Neural cell (in vitro differentiated cells): Measurements from ENCODE around the gene IL31RA. TPM values are rescaled to one million over a fixed set of nuclear protein-coding genes. Genes with fewer than 3 reads are reported as not detected.
A peak's percentile ranks its signal among the peaks of the same experiment; 100 is the strongest.

Source experiments
- H2AFZ ChIP-seq: fragments of 200-600, 300-800 bp; sonication (generic), shearing (Covaris generic); 2 replicates; pipeline ENCODE4 v1.6.0; 2014; ENCODE audit warnings: low read depth, mild to moderate bottlenecking, antibody characterized with exemption, low read length, moderate library complexity
- H3F3A ChIP-seq: fragments of 200-600 bp; shearing (Covaris generic); 2 replicates; pipeline ENCODE4 v1.6.1; 2016; ENCODE audit warnings: mild to moderate bottlenecking, moderate library complexity, mixed read lengths, antibody characterized with exemption, low read length; ENCODE audit not compliant: insufficient read depth, poor library complexity, severe bottlenecking
- H3K27ac ChIP-seq: fragments of 200-600, 300-800 bp; sonication (generic), shearing (Covaris generic); 2 replicates; pipeline ENCODE4 v1.5.1; 2014; ENCODE audit warnings: mild to moderate bottlenecking, low read length, moderate library complexity
- H3K27me3 ChIP-seq: fragments of 300-800, 200-600 bp; sonication (generic), shearing (Covaris generic); 2 replicates; pipeline ENCODE4 v1.6.0; 2014; ENCODE audit warnings: mild to moderate bottlenecking, low read depth, low read length, moderate library complexity; ENCODE audit not compliant: insufficient read depth
- H3K36me3 ChIP-seq: fragments of 300-800, 200-600 bp; sonication (generic), shearing (Covaris generic); 2 replicates; pipeline ENCODE4 v1.5.1; 2014; ENCODE audit warnings: mild to moderate bottlenecking, antibody characterized with exemption, low read length, moderate library complexity; ENCODE audit not compliant: insufficient read depth
- H3K4me2 ChIP-seq: fragments of 300-800, 200-600 bp; sonication (generic), shearing (Covaris generic); 2 replicates; pipeline ENCODE4 v1.6.0; 2014; ENCODE audit warnings: mild to moderate bottlenecking, low read length
- H3K4me3 ChIP-seq: fragments of 300-800, 200-600 bp; sonication (generic), shearing (Covaris generic); 2 replicates; pipeline ENCODE4 v1.5.1; 2014; ENCODE audit warnings: mild to moderate bottlenecking, low read length, moderate library complexity
- H3K79me2 ChIP-seq: fragments of 200-600 bp; shearing (Covaris generic); replicated peaks from 2 replicates; pipeline ENCODE4 v1.6.0; 2014; ENCODE audit warnings: mild to moderate bottlenecking, low read length, moderate library complexity; ENCODE audit not compliant: insufficient read depth
- H3K9ac ChIP-seq: fragments of 300-800, 200-600 bp; sonication (generic), shearing (Covaris generic); 2 replicates; pipeline ENCODE4 v1.6.1; 2016; ENCODE audit warnings: mild to moderate bottlenecking, low read length, mixed read lengths
- H3K9me2 ChIP-seq: fragments of 200-600 bp; shearing (Covaris generic); 2 replicates; pipeline ENCODE4 v1.6.1; 2016; ENCODE audit warnings: mild to moderate bottlenecking, low read length, mixed read lengths; ENCODE audit not compliant: insufficient read depth
- H3K9me3 ChIP-seq: fragments of 200-600, 300-800 bp; sonication (generic), shearing (Covaris generic); 2 replicates; pipeline ENCODE4 v1.6.1; 2016; ENCODE audit warnings: mild to moderate bottlenecking, mixed run types, low read length, moderate library complexity, mixed read lengths
- H4K20me1 ChIP-seq: fragments of 200-600 bp; shearing (Covaris generic); 2 replicates; pipeline ENCODE4 v1.6.1; 2016; ENCODE audit warnings: mild to moderate bottlenecking, mixed run types; ENCODE audit not compliant: insufficient read depth
- CTCF ChIP-seq: fragments of 450-650 bp; IDR thresholded peaks from 2 replicates; pipeline ENCODE4 v1.5.1; 2014; ENCODE audit warnings: antibody characterized with exemption, mild to moderate bottlenecking, moderate library complexity; ENCODE audit not compliant: poor library complexity, severe bottlenecking
- EP300 ChIP-seq: fragments of 450-650 bp; conservative IDR thresholded peaks from 2 replicates; pipeline ENCODE4 v1.6.1; 2014; ENCODE audit warnings: antibody characterized with exemption, mild to moderate bottlenecking, moderate library complexity; ENCODE audit not compliant: poor library complexity, severe bottlenecking
- EZH2 ChIP-seq: fragments of 200-600, 300-800 bp; shearing (Covaris generic), sonication (generic); IDR thresholded peaks from 2 replicates; pipeline ENCODE4 v1.6.1; 2014; ENCODE audit warnings: antibody characterized with exemption, low read length, borderline replicate concordance, mild to moderate bottlenecking; ENCODE audit not compliant: insufficient read depth, poor library complexity, severe bottlenecking
- MXI1 ChIP-seq: fragments of 450-650 bp; conservative IDR thresholded peaks from 2 replicates; pipeline ENCODE4 v1.6.1; 2014; ENCODE audit warnings: antibody characterized with exemption, mild to moderate bottlenecking; ENCODE audit not compliant: poor library complexity, severe bottlenecking
- POLR2AphosphoS5 ChIP-seq: IDR thresholded peaks from 2 replicates; pipeline ENCODE4 v1.6.1; 2012
- RAD21 ChIP-seq: fragments of 450-650 bp; conservative IDR thresholded peaks from 2 replicates; pipeline ENCODE4 v1.6.1; 2014; ENCODE audit warnings: antibody characterized with exemption, mild to moderate bottlenecking, moderate library complexity
- REST ChIP-seq: IDR thresholded peaks from 2 replicates; pipeline ENCODE4 v1.6.1; 2012; ENCODE audit warnings: borderline replicate concordance
- SMC3 ChIP-seq: fragments of 450-650 bp; conservative IDR thresholded peaks from 2 replicates; pipeline ENCODE4 v1.6.1; 2014; ENCODE audit warnings: antibody characterized with exemption, mild to moderate bottlenecking, moderate library complexity; ENCODE audit not compliant: poor library complexity
- TAF1 ChIP-seq: IDR thresholded peaks from 2 replicates; pipeline ENCODE4 v1.6.1; 2012; ENCODE audit warnings: low read depth
- polyA plus RNA-seq: library from polyadenylated mRNA; depleted of rRNA; stranded (reverse); fragments of >200 nt; gene quantifications from 2 replicates; pipeline ENCODE4 v1.2.3, GENCODE V29; 2014

IL31RA gene
- polyA plus RNA-seq, 1 donor from 2014 or later = not detected

GRCh38 chr5:55821731-55822512, 29.2 kb upstream of the IL31RA start:
- Histone ChIP-seq H3K4me3 (peak overlapping the region; percentile 39), H3K27me3 (peaks cover 8% of the 10 kb centered on the region), H4K20me1 (no peaks in the 10 kb centered on the region), H3K27ac (no peak overlapping the region), H3K9me2 (no peaks in the 10 kb centered on the region), H3K79me2 (no peaks in the 10 kb centered on the region), H3K9me3 (no peaks in the 10 kb centered on the region), H3F3A (no peaks in the 10 kb centered on the region), H2AFZ (no peak overlapping the region), H3K9ac (no peak overlapping the region), H3K4me2 (no peak overlapping the region), H3K36me3 (no peaks in the 10 kb centered on the region)
- TF ChIP-seq TAF1 = no peak

GRCh38 chr5:55823151-55823796, 27.9 kb upstream of the IL31RA start:
- Histone ChIP-seq H3K79me2 (no peaks in the 10 kb centered on the region), H3K36me3 (no peaks in the 10 kb centered on the region), H4K20me1 (no peaks in the 10 kb centered on the region), H3K9me3 (no peaks in the 10 kb centered on the region), H3K9me2 (no peaks in the 10 kb centered on the region), H3K9ac (no peak overlapping the region), H3K4me2 (no peak overlapping the region), H3F3A (no peaks in the 10 kb centered on the region), H3K27ac (no peak overlapping the region), H3K4me3 (no peak overlapping the region), H2AFZ (no peak overlapping the region), H3K27me3 (peaks cover 8% of the 10 kb centered on the region)
- no peak for TF ChIP-seq RAD21
- no peak for TF ChIP-seq REST
- no peak for TF ChIP-seq MXI1
- TF ChIP-seq TAF1 = no peak
- no peak for TF ChIP-seq EZH2
- TF ChIP-seq EP300 = no peak
- TF ChIP-seq CTCF = no peak
- no peak for TF ChIP-seq SMC3
- TF ChIP-seq POLR2AphosphoS5 = no peak
